Colonic mucosa (tissue), 4 donors: ENCODE data around the gene FBXL12. TPM values are rescaled to one million over a fixed set of nuclear protein-coding genes. Genes with fewer than 3 reads are reported as not detected.
"Not testable (repeated sequence)": the region's sequence is repeated elsewhere in the genome, so short reads cannot be mapped to it uniquely, and the experiment has no call there.

Source experiments
- DNase-seq: peaks from one replicate; pipeline ENCODE4 v3.0.0-alpha.2; 2020
- H3K27ac ChIP-seq: fragments of 200-600 bp; one replicate; pipeline ENCODE4 v1.8.0; 2021
- H3K27me3 ChIP-seq: fragments of 200-600 bp; one replicate; pipeline ENCODE4 v1.8.0; 2021
- H3K36me3 ChIP-seq: fragments of 200-600 bp; one replicate; pipeline ENCODE4 v1.8.0; 2021
- H3K4me1 ChIP-seq: fragments of 200-600 bp; one replicate; pipeline ENCODE4 v1.8.0; 2021; ENCODE audit warnings: mild to moderate bottlenecking
- H3K4me3 ChIP-seq: fragments of 200-600 bp; one replicate; pipeline ENCODE4 v1.8.0; 2021
- H3K9ac ChIP-seq, 2 donors: one replicate each; pipeline ENCODE4 v1.7.0; 2013; ENCODE audit warnings: control low read depth in 2 of 2, low read depth in 2 of 2, low read length in 2 of 2
- H3K9me3 ChIP-seq: fragments of 200-600 bp; one replicate; pipeline ENCODE4 v1.8.0; 2021
- intact Hi-C: fragments of 100-400 bp; cut with DNase I; formaldehyde crosslinking; loops from one replicate; pipeline ENCODE4 v1.14.1; 2022
- total RNA-seq, 2 donors: library from RNA; stranded (reverse); fragmentation: NEBNext Ultra II Directional in 1 of 2; extraction: Animal tissue kit (Norgen Biotek cat#: 25700) in 1 of 2; gene quantifications; one replicate each; pipeline ENCODE4 v1.2.1, GENCODE V29; 2021
- TF ChIP-seq, protein P1 (sequence below): fragments of 200-600 bp; IDR thresholded peaks from one replicate; pipeline ENCODE4 v1.8.0; 2022; ENCODE audit warnings: antibody characterized with exemption, mild to moderate bottlenecking
- donor health status: healthy.
- donor health status: DM: no; HTN: no; CAD: no.
- donor health status: DM: no; HTN: no; CAD: no.

FBXL12 gene
- total RNA-seq, 2 donors from 2014 or later, result 30.5 to 30.7 TPM

DNA sequence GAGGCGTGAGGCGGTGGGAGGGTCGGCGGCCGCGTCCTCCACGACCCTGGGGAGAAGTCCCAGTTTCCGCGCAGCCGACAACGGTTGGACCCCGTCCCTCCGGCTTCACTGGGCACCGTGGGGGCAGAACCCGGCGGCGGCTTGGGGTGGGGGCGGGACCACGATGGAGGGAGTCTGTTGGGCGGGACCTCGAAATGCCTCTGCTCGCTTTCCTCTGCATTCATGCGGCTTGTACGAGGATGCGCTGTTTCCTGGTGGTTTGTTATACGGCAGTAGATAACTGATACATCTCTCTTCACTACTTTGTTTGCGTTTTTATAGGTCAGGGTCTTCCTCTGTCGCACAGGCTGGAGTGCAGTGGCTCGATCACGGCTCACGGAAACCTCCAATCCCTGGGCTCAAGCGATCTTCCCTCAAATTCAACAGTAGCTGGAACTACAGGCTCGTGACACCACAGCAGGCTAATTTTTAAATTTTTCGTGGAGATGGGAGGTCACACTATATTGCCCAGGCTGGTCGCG, 25.7 kb downstream of the FBXL12 start:
- Histone ChIP-seq H3K4me1 (no peaks in the 10 kb centered on the region), H3K27ac (peak overlapping the region; percentile 82), H3K4me3 (peak overlapping the region; percentile 53), H3K27me3 (no peaks in the 10 kb centered on the region), H3K36me3 (no peaks in the 10 kb centered on the region), H3K9ac (peak overlapping the region; percentile 77 to 78), H3K9me3 (no peaks in the 10 kb centered on the region)
- intact Hi-C loops, result loop anchor here (10.0 kb wide), 1 partner anchor 658 kb away; no protein-coding TSS in a partner anchor
- peak; percentile 70 for DNase-seq
- TF ChIP-seq, protein P1, sequence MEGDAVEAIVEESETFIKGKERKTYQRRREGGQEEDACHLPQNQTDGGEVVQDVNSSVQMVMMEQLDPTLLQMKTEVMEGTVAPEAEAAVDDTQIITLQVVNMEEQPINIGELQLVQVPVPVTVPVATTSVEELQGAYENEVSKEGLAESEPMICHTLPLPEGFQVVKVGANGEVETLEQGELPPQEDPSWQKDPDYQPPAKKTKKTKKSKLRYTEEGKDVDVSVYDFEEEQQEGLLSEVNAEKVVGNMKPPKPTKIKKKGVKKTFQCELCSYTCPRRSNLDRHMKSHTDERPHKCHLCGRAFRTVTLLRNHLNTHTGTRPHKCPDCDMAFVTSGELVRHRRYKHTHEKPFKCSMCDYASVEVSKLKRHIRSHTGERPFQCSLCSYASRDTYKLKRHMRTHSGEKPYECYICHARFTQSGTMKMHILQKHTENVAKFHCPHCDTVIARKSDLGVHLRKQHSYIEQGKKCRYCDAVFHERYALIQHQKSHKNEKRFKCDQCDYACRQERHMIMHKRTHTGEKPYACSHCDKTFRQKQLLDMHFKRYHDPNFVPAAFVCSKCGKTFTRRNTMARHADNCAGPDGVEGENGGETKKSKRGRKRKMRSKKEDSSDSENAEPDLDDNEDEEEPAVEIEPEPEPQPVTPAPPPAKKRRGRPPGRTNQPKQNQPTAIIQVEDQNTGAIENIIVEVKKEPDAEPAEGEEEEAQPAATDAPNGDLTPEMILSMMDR, result no peak

DNA sequence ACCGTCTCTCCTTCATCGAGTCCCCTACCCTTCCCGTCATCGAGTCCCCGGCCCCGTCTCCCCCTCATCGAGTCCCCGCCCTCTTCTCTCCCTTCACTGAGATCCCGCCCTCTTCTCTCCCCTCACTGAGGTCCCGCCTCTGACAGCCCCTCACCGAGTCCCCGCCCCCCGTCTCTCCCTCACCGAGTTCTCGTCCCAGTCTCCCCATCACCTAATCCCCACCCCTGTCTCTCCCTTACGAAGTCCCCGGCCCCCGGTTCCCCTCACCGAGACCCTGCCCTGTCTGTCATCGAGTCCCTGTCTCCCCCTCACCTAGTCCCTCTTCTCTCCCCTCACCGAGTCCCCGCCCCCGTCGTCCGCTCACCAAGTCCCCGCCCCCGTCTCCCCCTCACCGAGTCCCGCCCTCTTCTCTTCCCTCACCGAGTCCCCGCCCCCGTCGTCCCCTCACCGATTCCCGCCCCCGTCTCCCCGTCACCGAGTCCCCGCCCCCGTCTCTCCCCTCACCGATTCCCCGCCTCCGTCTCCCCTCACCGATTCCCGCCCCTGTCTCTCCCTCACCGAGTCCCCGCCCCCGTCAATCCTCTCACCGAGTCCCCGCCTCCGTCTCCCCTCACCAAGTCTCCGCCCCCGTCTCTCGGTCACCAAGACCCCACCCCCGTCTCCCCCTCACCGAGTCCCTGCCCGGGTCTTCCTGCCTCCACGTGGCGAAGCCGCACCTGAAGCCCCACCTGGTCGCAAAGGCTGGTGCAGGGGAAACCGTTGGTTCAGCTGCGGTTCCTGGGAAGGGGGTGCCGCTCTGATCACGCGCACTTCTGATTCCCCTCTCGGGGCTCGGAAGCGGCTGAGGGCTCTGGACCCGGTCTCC, 26.4 kb downstream of the FBXL12 start:
- peak overlapping the region; percentile 53 for H3K4me3 ChIP-seq
- H3K9ac ChIP-seq, result peak overlapping the region; percentile 77 to 78
- H3K27ac ChIP-seq, result peak overlapping the region; percentile 82
- DNase-seq, result peak; percentile 97
- no peaks in the 10 kb centered on the region for H3K36me3 ChIP-seq
- H3K27me3 ChIP-seq, result no peaks in the 10 kb centered on the region
- intact Hi-C loops, result loop anchor here (10.0 kb wide), 1 partner anchor 658 kb away; no protein-coding TSS in a partner anchor
- no peaks in the 10 kb centered on the region for H3K4me1 ChIP-seq
- H3K9me3 ChIP-seq, result no peaks in the 10 kb centered on the region
- TF ChIP-seq, protein P1, result no peak

GRCh38 chr19:9791552-9792205, 27.2 kb downstream of the FBXL12 start:
- Histone ChIP-seq H3K27me3 (no peaks in the 10 kb centered on the region), H3K27ac (peak overlapping the region; percentile 61), H3K4me3 (peak overlapping the region; percentile 53), H3K9ac (peak overlapping the region; percentile 36 to 38), H3K36me3 (no peaks in the 10 kb centered on the region), H3K4me1 (no peaks in the 10 kb centered on the region), H3K9me3 (no peaks in the 10 kb centered on the region)
- TF ChIP-seq, protein P1, result no peak
- intact Hi-C loops, result loop anchor here (2.0 to 10.0 kb wide), 2 partner anchors 169 to 657 kb away; no protein-coding TSS in a partner anchor
- peak; percentile 99 for DNase-seq

DNA sequence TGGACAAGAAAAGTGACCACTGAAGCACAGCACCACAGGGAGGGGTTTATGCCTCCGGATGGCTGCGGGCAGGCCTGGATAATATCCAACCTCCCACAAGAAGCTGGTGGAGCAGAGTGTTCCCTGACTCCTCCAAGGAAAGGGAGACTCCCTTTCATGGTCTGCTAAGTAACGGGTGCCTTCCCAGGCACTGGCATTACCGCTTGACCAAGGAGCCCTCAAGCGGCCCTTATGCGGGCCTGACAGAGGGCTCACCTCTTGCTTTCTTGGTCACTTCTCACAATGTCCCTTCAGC, 27.9 kb downstream of the FBXL12 start:
- not testable (repeated sequence) for DNase-seq, H3K36me3 ChIP-seq, H3K27me3 ChIP-seq, H3K4me1 ChIP-seq, H3K9ac ChIP-seq, H3K9me3 ChIP-seq
- peak overlapping the region; percentile 41 for H3K27ac ChIP-seq
- H3K4me3 ChIP-seq, result peak overlapping the region; percentile 27
- intact Hi-C loops, result loop anchor here (2.0 to 10.0 kb wide), 2 partner anchors 168 to 656 kb away; no protein-coding TSS in a partner anchor

DNA sequence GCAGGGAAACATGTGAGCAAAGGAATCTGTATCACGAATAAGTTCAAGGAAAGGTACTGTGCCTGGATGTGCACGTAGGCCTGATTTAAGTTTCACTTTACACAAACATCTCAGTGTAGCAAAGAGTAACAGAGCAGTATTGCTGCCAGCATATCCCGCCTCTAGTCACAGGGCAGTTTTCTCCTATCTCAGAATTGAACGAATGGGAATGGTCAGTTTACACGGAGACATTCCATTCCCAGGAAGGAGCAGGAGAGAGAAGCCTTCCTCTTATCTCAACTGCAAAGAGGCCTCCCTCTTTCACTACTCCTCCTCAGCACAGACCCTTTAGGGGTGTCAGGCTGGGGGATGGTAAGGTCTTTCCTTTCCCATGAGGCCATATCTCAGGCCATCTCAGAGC, 29.3 kb downstream of the FBXL12 start:
- H3K4me1 ChIP-seq, DNase-seq, H3K9ac ChIP-seq, H3K27me3 ChIP-seq, H3K36me3 ChIP-seq, H3K9me3 ChIP-seq, H3K27ac ChIP-seq, intact Hi-C loops, H3K4me3 ChIP-seq: not testable (repeated sequence)

DNA sequence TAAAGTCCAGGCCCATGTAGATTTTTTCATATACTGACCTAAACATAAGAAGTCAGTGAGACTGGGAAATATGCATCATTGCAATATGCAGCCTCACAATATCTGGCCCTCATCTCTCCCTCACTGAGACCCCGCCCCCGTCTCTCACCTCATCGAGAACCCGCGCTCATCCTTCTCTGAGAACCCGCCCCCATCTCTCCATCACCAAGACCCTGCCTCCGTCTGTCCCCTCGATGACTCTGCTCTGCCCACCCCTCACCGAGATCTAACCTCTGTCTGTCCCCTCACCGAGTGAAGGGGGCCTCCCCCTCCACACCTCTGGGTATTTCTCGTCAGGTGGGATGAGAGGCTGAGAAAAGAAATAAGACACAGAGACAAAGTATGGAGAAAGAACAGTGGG, 29.8 kb downstream of the FBXL12 start:
- intact Hi-C loops, result no loop called here
- Histone ChIP-seq H3K9ac (no peak overlapping the region), H3K27ac (no peak overlapping the region)

DNA sequence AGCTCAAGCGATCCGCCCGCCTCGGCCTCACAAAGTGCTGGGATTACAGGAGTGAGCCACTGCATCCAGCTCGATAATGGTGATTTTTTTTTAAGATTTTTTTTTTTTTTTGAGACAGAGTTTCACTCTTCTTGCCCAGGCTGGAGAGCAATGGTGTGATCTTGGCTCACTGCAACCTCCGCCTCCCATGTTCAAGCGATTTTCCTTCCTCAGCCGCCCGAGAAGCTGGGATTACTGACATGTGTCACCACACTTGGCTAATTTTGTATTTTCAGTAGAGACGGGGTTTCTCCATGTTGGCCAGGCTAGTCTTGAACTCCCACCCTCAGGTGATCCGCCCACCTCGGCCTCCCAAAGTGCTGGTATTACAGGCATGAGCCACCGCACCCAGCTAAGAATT, 30.3 kb downstream of the FBXL12 start:
- H3K36me3 ChIP-seq, H3K4me1 ChIP-seq, DNase-seq, H3K4me3 ChIP-seq, intact Hi-C loops, H3K27me3 ChIP-seq, H3K27ac ChIP-seq, H3K9me3 ChIP-seq, H3K9ac ChIP-seq: not testable (repeated sequence)

More for the DNA sequence above, 29.8 kb downstream of the FBXL12 start:
- H3K27me3 ChIP-seq, result no peaks in the 10 kb centered on the region
- no peak for DNase-seq
- TF ChIP-seq, protein P1, result no peak
- no peak overlapping the region for H3K4me3 ChIP-seq
- H3K36me3 ChIP-seq, result no peaks in the 10 kb centered on the region
- peaks cover 3% of the 10 kb centered on the region for H3K4me1 ChIP-seq
- no peaks in the 10 kb centered on the region for H3K9me3 ChIP-seq
